NCI-H2107 treated with DMSO at 0.1 percent for 48 hours (cell line): Measurements from ENCODE around the gene ANGPT4.

ENCODE experiments used
- DNase-seq: peaks from one replicate; lab custom pipeline; 2025; ENCODE audit not compliant: unreplicated experiment; lab: John Stamatoyannopoulos, UW

The ANGPT4 gene

GRCh38 chr20:916125-916799 is at the start of gene ANGPT4:
ANGPT4 (minus strand) TSS chr20:916334; CDS start chr20:916214, 120 bp downstream.
- no peak for DNase-seq

GRCh38 chr20:963795-964194 is 47.7 kb upstream of the ANGPT4 start:
- DNase-seq, result no peak

- no peak for DNase-seq
Measured at GRCh38 chr20:962683-963082, 46.5 kb upstream of the ANGPT4 start.

- no peak for DNase-seq
Measured at GRCh38 chr20:962223-962622, 46.1 kb upstream of the ANGPT4 start.

GRCh38 chr20:961768-962167 is 45.6 kb upstream of the ANGPT4 start:
- DNase-seq, result no peak

GRCh38 chr20:959996-960615 is 44.0 kb upstream of the ANGPT4 start:
- DNase-seq, result no peak

GRCh38 chr20:958936-959815 is 43.0 kb upstream of the ANGPT4 start:
- no peak for DNase-seq

GRCh38 chr20:957544-957943 is 41.4 kb upstream of the ANGPT4 start:
- no peak for DNase-seq

- no peak for DNase-seq
Measured at GRCh38 chr20:956330-956951, 40.3 kb upstream of the ANGPT4 start.

GRCh38 chr20:955656-956055 is 39.5 kb upstream of the ANGPT4 start:
- no peak for DNase-seq

- no peak for DNase-seq
Measured at GRCh38 chr20:955111-955510, 39.0 kb upstream of the ANGPT4 start.

GRCh38 chr20:953742-954141 is 37.6 kb upstream of the ANGPT4 start:
- DNase-seq, result no peak

GRCh38 chr20:952196-952795 is 36.2 kb upstream of the ANGPT4 start:
- no peak for DNase-seq

GRCh38 chr20:951384-952169 is 35.4 kb upstream of the ANGPT4 start:
- DNase-seq, result no peak

GRCh38 chr20:949717-950116 is 33.6 kb upstream of the ANGPT4 start:
- DNase-seq, result no peak

GRCh38 chr20:946826-947225 is 30.7 kb upstream of the ANGPT4 start:
- DNase-seq, result no peak

GRCh38 chr20:945841-946240 is 29.7 kb upstream of the ANGPT4 start:
- no peak for DNase-seq

- DNase-seq, result no peak
Measured at GRCh38 chr20:944774-945410, 28.8 kb upstream of the ANGPT4 start.

GRCh38 chr20:944148-944547 is 28.0 kb upstream of the ANGPT4 start:
- DNase-seq, result no peak

GRCh38 chr20:942611-943010 is 26.5 kb upstream of the ANGPT4 start:
- no peak for DNase-seq
